ENCODE measurements around the gene MYBPH.

MYBPH gene

DNA sequence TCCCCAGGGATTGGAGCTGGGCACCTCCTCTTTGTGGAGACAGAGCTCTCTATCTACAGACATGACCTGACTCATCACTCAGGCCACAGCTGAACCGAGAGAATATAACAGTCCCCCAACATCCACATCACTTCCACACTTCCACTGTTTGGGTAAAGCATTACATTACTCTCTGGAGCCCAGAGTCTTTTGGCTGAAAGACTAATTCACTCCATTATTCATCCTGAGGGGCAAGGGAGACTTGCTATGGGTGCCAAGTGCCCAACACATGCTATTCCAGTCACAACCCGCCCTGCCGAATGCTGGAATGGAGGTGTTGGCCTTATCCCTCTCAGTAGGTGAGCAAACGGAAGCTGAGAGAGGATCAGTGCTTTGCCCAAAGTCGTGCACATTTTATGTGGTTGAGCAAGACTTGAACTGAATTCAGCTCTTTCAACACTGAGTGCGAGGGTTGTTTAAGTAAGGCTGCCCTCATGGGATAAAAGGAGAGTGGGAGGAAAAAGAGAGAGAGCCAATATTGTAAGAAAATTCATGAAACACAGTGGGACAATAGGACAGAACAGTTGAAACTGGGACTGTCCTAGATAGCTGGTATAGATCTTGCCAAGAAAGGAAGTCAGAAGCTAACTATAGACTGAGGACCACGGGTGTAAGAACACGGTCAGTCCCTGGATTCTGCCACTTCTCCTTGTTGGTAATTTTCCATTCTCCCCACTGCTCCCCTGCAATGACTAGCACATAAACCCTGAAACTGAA lies 24.4 kb upstream of the MYBPH start:
- DNase-seq, result no peak

DNA sequence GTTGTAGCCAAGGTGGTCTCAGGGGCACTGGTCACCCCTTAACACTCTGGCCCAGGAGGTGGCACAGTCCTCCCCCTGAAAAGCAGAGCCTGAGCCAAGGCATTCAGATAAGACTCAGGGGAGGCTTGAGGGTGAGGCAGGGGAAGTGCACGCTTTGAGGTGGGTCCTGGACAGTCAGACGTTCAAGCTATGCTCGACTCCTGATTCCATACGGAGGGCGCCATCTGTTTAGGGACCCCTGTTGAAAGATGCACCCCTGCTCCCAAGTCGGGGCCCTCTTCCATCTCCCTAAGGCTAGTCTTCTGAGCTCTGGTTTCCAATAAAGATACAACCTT lies 23.8 kb upstream of the MYBPH start:
- DNase-seq, result no peak

DNA sequence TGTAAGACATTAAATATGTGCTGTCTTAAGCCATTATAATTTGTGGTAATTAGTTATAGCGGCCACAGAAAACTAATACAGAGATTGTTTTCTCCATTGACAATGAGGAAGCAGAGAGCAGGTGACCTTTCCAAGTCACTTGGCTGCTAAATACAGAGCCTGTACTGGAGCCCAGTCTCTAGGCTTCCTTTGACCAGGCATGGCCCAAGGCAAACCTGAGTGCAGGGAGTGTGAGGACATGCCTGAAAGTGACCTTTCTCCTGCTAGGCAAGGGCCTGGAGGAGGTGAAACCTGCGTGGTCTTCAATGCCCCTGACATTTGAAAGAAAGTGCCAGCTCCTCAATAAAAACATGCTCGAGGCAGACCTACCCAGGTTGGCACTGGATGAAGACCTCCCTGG lies 23.4 kb upstream of the MYBPH start:
- no peak for DNase-seq

DNA sequence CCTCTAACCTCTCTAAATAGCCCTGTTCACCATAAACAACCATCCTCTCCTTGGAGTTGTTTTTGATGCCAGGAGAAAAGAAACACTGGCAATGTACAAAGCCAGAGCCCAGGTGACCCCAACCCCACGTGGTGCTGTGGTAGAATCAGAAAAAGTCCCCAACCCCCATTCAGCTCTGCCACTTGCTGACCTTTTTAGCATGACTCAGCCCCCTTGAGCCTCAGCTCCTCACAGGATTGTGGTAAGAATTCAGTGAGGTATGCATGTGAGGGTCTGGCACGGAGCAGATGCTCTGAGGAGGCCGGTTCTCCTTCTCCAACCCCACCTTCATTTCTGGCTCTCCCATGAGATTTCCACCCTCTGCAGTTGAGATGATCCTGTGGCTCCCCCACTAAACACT lies 22.0 kb upstream of the MYBPH start:
- DNase-seq, result no peak

DNA sequence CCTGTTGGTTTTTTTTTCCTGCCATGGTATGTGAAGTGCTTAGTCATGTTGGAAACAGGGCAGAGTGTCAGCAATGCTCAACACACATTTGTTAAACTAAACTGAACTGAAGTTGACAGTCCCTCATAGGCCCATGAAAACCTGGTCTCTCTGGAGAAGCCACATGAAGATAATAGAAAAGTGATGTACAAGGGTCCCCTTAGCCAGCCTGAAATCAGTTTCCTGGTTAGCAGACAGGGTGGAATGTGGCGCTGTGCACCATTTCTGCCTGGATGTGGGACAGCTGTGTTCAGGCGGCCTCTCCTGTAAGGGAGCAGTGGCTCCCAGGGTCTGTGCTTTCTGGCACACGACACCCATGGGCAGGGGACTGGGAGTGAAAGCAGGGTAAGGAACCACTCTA lies 20.7 kb upstream of the MYBPH start:
- DNase-seq, result no peak

DNA sequence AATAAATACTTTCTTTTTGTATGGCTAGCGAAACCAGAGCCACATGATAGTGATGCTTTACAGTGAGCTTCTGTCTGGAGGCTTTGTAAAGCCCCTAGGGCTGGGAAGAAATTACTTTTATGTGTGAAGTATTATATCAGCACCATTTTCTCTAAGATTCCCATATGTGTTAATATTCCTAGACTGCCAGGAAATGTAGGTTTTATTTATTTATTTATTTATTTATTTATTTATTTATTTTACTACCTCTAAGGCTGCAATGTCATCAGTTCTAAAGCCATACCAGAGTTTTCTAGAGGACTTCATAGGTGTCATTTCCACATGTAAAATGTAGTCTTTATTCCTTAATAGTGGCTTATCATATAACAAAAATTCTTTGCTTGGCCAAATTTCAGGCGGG lies 15.3 kb upstream of the MYBPH start:
- DNase-seq, result no peak

DNA sequence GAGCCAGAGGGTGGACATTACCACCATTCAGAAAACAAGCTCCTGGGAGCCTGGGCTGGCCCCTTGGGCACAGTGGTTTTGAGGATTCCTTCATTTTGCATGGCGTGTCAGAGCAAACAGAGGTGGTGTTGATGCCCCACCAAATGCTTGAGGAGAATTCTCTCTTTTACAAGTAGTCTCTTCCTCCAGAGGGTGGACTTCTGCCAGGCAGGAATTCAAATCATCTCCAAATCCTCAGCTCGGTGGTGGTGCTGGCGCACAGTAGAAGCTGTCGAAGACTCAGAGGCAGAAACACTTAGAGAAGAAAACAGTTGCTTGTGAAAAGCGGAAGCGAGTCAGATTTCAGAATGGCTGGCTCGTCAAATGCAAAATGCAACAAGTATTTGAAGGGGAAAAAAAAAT lies 14.3 kb upstream of the MYBPH start:
- DNase-seq, result no peak

DNA sequence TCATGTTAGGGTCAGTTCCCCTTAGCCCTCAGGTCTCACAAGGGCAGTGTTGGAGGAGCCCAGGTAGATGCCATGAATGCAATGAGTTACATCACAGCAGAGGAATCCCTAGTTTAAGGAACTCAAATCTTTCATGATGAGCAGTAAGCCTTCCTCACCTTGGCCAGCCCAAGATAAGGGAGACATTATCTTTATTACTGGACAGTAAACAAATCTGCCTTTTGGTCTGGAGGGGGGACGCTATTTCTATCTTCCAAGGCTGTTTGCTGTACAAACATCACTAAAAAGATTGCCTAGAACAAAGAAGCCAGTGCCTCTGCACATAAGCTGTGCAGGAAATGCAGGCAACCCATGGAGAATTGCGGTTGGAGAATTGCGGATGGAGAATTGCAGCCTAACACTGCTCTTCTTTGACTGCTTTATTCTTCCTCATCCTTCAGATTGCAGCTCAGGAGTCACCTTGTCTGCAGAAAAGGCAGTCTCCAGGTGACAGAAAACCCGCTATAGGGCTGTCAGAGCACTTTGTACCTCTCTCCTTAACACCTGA lies 13.1 kb upstream of the MYBPH start:
- no peak for DNase-seq

DNA sequence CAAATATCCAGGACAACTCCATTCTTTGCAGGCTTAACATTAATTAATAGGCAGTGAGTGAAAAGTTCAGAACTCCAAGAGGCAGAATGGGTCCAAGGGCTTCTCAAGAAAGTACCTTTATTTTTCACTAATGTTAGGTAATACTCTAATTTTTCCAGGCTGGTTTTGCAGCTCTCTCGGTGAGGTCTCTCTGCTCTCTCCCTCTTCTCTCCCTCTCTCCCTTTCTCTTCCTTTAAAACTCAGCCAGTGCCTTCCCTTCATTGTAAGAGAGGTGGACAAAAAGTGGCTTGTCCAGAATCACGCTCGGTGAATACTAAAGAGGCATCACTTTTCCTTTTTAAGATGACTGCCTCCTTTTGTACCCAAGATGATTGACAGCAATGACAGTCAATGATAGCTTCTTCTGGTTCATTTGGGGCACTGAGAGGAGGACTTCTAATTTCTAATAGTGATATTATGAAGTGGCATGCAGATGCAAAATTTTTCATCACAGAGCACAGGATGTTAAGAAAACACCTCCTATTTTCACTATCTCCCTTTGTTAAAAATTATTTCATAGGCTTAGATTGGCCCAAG lies 12.2 kb upstream of the MYBPH start:
- no peak for DNase-seq

DNA sequence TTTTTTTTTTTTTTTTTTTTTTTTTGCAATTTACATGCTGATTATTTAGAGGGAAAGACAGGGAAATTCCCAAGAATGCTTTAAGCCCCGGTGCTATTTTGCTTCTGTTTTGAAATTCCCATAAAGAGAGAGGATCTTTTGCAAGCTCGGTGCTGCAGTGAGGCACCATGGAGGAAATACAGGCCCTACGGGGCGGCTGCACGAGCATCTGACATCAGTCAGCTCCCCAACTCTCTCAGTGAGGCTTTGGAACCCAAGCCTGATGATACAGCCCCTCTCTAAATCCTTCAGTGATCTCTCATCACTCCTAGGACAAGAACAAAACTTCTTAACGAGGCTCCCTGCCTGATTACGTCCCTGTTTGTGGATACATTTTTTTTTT lies 11.7 kb upstream of the MYBPH start:
- no peak for DNase-seq

DNA sequence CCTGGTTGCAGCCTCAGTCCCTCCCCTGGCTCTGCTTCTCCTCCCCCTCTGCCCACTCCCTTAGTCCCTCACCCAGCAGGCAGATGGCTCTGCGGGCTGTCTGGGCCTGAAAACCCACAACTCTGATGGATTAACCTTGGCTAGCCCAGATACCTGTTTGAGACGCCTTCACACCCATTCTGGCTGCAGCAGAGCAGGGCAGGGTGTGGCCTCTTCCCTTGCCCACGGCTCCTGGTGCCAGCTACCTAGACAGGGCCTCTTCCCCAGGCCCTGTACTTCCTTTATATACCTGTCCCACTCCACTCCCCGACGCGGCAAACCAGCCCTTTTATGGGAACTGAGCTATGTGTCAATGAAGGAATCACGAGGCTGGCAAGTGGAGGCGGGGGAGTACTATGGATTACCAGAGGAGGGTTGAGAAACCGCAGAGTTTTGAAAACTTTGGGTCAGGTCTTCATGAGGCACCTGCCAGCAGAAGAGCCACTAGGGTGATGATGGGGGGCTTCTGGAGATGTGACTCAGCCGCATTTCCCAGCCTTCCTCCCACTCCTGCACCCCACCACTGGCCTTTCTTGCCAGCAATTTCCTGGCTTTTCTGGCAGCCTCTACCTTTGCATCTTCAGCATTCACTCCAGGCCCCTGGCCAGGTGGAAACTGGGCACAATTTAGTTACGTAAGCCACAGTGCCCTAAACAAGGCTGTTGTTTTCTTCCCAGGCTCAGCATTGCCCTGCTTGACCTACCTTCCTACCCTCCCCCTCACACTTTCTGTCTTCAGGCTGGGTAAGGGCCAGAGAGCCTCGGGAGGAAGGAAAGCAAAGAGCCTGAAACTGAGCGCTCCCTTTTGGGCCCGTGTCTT lies 11.0 kb upstream of the MYBPH start, which contains the start of gene CHI3L1:
CHI3L1 (minus strand) TSS at position 259 of the 858 bp plus-strand sequence; CDS start at position 178, 81 bp downstream.
- no peak for DNase-seq

DNA sequence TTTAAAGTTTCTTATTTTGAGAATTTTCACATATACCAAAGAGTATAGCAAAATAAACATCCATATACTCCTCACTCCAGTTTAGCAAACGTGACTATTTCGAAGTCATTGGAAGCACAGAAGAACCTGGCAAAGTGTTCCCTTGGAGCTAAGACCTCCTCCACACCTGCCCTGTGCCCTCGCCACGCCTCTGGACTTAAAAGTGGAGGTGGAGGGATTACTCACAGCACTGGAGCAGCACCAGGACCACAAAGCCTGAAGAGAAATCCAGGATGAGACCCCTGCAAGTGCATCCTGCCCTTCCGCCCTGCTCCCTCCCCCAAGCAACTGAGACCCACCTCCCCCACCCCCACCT lies 10.4 kb upstream of the MYBPH start:
- DNase-seq, result no peak

DNA sequence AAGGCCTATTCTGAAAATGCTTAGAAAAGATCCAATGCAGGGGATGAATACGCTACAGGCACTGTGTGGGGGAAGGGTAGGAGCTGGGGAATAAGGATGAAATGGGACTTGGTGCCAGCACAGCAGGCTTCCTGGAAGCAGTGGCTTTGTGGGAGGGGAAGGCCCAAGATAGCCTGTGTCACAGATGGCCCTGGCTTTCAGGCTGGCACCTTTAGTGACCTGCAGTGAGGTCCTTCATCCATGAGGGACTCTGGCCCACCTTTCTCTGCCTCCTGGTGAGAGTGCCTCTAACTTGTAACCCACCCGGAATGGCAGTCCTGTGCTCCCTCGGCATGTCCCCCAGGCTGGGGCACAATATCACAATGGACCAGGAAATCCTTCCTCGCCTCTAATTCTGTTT lies 10.0 kb upstream of the MYBPH start:
- no peak for DNase-seq

DNA sequence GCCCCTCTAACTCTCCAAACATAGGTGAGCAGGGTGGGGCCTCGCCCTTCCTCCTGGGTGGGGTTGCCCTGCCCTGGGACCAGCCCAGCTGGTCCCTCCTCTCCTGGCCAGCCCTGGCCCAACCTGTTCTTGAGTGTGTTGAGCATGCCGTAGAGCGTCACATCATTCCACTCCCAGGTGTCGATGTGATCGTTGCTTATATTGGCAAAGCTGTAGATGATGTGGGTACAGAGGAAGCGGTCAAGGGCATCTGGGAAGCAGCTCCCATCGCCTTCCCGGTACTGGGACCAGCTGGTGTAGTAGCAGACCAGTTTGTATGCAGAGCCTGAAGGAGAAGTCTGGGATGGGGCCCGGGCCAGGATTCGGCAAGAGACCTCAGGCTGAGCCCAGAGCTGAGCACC lies 9.4 kb upstream of the MYBPH start:
- DNase-seq, result no peak

DNA sequence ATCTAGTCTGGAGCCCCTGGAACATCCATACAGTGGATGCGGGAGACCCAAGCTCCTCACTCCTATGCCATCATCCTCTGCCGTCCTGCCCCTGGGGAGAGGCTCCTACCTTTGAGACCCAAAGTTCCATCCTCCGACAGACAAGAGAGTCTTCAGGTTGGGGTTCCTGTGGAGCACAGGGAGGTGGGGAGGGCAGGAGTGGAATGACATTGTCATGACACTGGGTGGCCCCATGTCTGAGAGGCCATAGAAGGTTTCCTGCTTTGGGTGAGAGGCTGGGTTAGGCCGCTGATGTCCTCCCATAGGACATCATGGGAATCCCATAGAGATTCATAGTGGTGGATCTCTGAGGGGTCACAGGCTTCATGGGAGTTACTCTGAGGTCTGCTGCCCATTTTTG lies 8.8 kb upstream of the MYBPH start:
- DNase-seq, result no peak

DNA sequence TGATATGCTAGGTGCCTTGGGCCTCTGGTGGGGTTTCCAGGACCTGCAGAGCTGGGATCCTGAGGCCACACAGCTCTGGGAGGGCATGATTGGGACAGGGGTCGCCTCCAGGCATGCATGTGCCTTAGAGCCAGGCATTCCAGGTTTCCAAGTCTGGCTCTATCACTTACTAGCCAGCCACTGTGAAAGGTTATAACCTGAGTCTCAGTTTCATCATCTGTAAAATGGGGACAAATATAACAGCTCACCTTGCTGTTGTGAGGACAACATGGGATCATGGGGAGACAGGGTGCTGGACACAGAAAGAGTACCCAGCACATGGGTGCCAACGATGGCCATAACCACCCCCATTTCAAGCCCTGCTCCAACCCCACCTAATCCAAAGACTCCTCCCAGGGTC lies 8.2 kb upstream of the MYBPH start:
- DNase-seq, result no peak

DNA sequence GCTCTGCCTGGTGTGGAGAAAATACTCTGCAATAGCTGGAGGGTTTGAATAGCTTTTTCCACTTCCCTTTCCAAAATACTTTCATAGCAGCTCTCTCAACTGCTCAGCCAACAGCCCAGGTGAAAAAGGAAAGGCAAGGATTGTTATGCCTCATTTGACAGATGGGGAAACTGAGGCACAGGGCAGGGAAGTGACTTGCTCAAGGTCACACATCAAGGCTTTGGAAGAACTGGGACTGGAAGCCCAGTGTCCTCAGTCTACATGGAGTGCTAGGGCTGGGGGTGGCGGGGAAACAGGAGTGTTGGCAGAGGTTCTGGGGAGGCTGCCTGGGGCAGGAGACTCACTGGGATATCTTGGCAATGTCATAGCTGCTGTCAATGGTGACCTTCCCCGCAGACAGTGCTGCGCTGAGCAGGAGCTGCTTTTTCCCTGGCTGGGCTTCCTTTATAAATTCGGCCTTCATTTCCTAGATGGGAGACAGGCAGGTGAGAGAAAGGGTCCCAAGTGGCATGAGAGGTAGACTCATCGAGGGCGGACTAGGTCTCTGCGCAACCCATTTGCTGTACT lies 6.8 kb upstream of the MYBPH start:
- DNase-seq, result no peak

DNA sequence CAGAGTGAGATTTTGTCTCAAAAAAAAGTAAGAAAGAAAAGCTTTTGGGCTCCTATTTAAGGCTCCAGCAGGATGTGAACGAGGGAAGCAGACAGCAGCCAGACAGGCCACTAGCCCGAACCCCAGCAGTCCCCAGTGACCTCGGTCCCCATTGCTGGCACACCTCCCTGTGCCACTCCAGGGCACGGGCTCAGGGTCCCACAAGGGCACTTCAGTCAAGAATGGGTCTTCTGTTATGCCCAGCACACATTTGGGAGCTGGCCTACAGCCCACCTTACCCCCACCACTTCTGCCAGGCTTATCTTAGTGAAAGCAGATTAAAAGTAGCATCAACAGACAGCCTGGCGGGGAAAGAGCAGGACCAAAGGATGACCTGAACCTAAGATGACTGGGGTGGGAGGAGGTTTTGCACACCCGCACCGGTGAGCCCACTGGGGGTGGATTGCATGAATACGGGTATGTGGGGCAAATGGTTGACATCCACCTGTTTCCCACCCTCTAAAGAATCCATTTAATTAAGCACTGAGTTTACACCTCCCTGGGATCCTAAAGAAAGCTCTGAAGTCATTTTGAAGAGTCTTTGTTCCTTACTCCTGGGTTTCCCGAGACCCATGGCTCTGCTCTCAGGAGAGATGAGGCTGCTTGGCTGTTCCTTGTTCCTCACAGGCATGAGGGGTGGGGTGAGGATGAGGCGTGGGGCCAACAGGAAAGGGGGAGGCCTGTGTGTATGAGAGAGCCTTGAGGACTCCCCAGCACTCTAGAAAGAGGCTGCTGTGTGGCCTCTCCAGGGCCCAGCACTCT lies 6.2 kb upstream of the MYBPH start:
- no peak for DNase-seq

DNA sequence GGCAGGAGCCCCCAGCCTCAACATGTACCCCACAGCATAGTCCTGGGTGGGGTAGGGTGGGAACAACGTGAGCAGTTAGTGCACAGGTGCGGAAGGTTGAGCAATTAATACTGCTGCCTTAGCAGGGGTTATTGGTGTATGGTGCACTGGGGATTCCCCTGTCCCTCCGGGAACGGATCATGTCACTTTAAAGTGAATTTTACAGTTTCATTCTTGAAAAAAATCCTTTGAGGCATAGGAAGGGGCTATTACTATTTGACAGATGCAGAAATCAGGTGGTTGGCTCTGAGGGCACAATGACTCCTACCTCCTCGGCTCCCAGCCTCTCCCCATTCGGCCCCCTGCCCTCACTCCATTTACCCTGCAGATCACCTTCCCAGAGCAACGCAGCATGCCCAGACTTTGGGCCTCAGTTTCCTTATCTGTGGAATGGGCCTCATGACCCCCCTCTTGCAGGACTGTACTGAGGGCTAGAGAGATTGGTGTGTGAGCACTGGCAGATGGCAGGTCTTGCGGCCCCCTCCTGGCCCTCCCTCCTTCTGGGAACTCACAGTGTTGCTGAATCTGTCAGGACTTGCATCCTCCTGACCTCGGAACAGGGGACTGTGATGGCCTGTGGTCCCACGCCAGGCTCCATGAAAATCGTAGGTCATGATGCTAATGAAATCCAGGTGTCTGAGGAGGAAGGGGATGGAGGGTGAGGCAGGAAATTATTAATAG lies 5.1 kb upstream of the MYBPH start:
- DNase-seq, result no peak

DNA sequence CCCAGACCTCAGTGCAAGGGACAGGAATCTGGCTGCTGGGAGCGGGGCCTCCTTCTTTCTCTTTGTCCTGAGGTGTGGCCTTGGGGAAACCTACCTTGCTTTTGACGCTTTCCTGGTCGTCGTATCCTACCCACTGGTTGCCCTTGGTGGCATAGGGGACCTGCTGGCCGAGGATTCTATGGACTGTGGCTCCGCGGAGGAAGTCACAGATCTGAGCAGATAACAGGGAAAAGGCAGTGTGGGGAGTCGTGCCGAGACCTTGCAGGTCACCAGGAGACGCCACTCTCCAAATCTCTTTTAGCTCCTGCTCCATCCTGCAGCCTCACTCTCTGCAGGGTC lies 4.0 kb upstream of the MYBPH start:
- DNase-seq, result no peak

DNA sequence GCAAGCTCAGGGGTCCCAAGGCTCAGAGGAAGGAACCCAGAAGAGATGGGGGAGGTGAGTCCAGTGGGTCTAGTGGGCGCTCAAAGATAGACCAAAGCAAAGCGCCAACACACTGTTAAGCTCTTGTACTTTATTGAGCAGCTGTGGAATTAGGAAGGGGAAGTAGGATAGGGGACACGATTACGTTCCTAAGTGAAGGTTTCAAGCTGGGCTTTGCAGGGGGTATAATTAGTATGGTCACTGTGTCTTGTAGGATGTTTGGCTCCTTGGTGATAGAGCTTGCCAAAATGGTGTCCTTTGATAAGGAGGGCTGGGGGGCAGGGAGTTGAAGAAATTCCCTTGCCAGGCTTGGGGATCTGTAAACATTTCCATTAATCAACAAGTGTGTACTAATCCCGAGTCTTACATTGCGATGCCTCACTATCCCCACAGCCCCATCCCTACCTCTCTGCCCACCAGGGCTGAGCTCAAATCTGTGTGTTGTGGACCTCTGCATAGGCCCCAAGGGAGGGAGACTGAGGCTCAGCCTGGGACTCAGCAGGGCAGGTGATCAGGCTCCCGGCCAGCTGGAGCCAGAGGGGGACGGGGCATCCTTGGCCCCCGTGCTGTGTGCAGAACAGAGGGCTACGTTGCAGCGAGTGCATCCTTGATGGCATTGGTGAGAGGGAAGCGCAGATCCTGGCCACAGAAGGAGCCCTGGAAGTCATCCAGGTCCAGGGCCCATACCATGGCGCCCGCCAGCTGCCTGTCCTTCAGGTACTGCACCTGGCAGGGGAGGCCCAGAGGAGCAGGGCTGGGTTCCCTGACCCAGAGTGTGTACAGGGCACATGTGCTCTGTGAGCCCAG lies 3.4 kb upstream of the MYBPH start:
- no peak for DNase-seq

All from CD4-positive, alpha-beta T cell treated with Interleukin-21 for 1 hour (primary cell).